ENCODE results near the gene SCLT1. TPM values are rescaled to one million over a fixed set of nuclear protein-coding genes. Genes with fewer than 3 reads are reported as not detected.

SCLT1 gene
- total RNA-seq = 27.0 and 27.2 TPM in 2 replicates
- 25.2 TPM for total RNA-seq (2013)
- 3.5 and 6.5 TPM in 2 replicates for polyA plus RNA-seq
- 21.8 and 29.7 TPM in 2 replicates for polyA minus RNA-seq

DNA sequence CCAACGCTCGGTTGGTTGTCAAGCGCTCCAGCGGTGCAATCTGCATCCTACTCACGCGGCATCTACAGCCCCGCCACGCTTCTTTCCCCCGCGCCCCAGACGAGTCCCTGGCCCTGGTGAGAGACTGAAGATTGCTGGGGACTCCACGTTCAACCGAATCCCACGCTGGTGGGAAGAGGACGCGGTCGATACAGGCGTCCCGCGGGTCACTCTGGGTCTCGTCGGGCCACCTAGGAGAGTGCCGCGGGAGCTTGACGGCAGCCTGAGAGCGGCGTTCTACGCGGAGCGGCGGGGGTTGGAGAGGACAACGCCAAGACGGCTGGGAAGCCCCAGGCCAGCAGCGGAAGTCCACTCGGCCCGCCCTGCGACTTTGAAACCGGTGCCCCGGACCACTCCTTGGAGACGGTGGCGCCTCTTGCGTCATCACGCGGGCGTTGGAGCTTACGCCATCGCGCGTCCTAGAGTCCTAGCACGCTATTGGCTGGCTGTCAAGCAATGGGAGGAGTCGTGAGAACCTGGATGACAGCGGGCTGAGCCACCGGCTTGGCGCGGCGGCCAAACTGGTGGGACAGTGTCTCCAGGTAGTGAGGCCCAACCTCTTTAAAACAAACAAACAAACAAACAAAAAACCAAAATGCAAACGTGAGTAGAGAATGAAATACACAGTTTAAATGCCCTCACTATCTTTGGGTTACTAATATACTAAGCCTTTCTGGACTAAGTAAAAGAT, at the start of gene SCLT1:
Gene SCLT1, minus strand, starts transcription at position 349 of the 730 bp plus-strand sequence. CDS start 436 bp downstream, outside the sequence.
- Histone ChIP-seq H3K4me3 (ENCODE audit: control extremely low read depth in 1 of 5, extremely low read depth in 1 of 5, insufficient read depth in 1 of 5, low read depth in 2 of 5, low read length in 4 of 5) (peak within 1 kb of the TSS; percentile 79 to 98 (median 95)), H3K27me3 (replicated peaks in 1 of 4; ENCODE audit: control extremely low read depth in 1 of 4, control insufficient read depth in 3 of 4, insufficient read depth in 4 of 4, low read length in 3 of 4) (no peaks in the 10 kb centered on the region), H3K4me2 (replicated peaks; ENCODE audit: low read depth, low read length, poor library complexity, severe bottlenecking) (peak within 1 kb of the TSS; percentile 77), H2AFZ (ENCODE audit: insufficient read depth, low read depth, low read length, poor library complexity, severe bottlenecking) (peak within 1 kb of the TSS; percentile 85), H3K4me1 (ENCODE audit: control insufficient read depth in 2 of 2, insufficient read depth in 2 of 2, low read length in 2 of 2) (peaks cover 22 to 43% of the 10 kb centered on the region in 2 donors), H3K27ac (ENCODE audit: low read length in 2 of 2) (peak within 1 kb of the TSS; percentile 95 to 96), H3K9me3 (ENCODE audit: control extremely low read depth in 1 of 3, control insufficient read depth in 2 of 3, insufficient read depth in 1 of 3, low read length in 2 of 3) (no peaks in the 10 kb centered on the region), H3K36me3 (replicated peaks in 1 of 2; ENCODE audit: control extremely low read depth in 1 of 2, control insufficient read depth in 1 of 2, extremely low read depth in 1 of 2, insufficient read depth in 2 of 2, low read length in 1 of 2) (peaks cover 0 to 1% of the 10 kb centered on the region in 2 experiments), H4K20me1 (ENCODE audit: control insufficient read depth, insufficient read depth, low read length, poor library complexity, severe bottlenecking) (no peaks in the 10 kb centered on the region), H3K9ac (ENCODE audit: low read length) (peak within 1 kb of the TSS; percentile 85), H3K79me2 (ENCODE audit: control insufficient read depth, insufficient read depth, low read length) (peaks cover 58% of the 10 kb centered on the region)
- TF ChIP-seq, protein P1, sequence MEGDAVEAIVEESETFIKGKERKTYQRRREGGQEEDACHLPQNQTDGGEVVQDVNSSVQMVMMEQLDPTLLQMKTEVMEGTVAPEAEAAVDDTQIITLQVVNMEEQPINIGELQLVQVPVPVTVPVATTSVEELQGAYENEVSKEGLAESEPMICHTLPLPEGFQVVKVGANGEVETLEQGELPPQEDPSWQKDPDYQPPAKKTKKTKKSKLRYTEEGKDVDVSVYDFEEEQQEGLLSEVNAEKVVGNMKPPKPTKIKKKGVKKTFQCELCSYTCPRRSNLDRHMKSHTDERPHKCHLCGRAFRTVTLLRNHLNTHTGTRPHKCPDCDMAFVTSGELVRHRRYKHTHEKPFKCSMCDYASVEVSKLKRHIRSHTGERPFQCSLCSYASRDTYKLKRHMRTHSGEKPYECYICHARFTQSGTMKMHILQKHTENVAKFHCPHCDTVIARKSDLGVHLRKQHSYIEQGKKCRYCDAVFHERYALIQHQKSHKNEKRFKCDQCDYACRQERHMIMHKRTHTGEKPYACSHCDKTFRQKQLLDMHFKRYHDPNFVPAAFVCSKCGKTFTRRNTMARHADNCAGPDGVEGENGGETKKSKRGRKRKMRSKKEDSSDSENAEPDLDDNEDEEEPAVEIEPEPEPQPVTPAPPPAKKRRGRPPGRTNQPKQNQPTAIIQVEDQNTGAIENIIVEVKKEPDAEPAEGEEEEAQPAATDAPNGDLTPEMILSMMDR (IDR thresholded peaks at IDR 0.05) = no peak
- no peak for TF ChIP-seq EZH2 (IDR thresholded peaks at IDR 0.05; ENCODE audit: borderline replicate concordance, insufficient read depth, low read depth, low read length, poor library complexity, severe bottlenecking)
- Mint-ChIP-seq H3K4me3 (no peak within 1 kb of the TSS), H3K27ac (no peak within 1 kb of the TSS), H3K4me1 (peaks cover 46% of the 10 kb centered on the region), H3K27me3 (no peaks in the 10 kb centered on the region), H3K9me3 (ENCODE audit: insufficient read depth) (no peaks in the 10 kb centered on the region)
- DNase-seq (peak; percentile 97), ATAC-seq (ENCODE audit: low read depth) (peak; percentile 95)
- WGBS (ENCODE audit: insufficient coverage) = under 1% methylated on average over 54 of the region's 57 CpGs
- ChIA-PET POLR2A (interaction anchor here (1.0 kb wide), 1 partner anchor 281 kb away, joined by 4 read pairs; no protein-coding TSS in a partner anchor), CTCF (interaction anchor here (1.1 to 1.6 kb wide), 2 partner anchors 17 to 231 kb away, joined by 4 to 6 read pairs; no protein-coding TSS in a partner anchor)
- intact Hi-C loops (cut with micrococcal nuclease) = loop anchor here (1.0 to 5.0 kb wide), 5 partner anchors 24 to 1211 kb away; partner anchors contain the start of gene PLK4

DNA sequence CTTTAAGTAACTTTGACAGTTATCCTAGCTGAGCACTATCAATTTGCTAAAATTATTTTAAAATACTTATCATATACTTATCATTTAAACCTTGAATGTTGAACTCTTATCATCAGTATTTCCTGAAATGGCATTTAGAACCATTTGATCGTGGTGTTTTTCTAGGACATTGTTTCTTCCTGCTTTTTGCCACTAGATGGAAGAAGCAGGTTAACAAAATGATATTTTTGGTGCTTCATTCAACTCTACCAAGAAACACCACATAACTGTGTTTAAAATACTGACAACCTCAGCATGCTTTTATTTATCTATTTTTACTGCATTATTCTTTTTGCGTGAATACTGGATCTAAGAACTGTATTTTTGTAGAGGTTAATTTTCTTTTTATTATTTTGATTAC, 47.2 kb upstream of the SCLT1 start:
- no peak overlapping the region for H2AFZ ChIP-seq (ENCODE audit: insufficient read depth, low read depth, low read length, poor library complexity, severe bottlenecking)
- H3K9ac ChIP-seq (ENCODE audit: low read length) = no peak overlapping the region
- ATAC-seq (ENCODE audit: low read depth) = no peak
- no peak overlapping the region for H3K27ac Mint-ChIP-seq
- H3K4me2 ChIP-seq (replicated peaks; ENCODE audit: low read depth, low read length, poor library complexity, severe bottlenecking) = no peak overlapping the region
- CTCF ChIA-PET = no interaction called here
- intact Hi-C loops (cut with micrococcal nuclease) = no loop called here
- no CpG with 5 or more reads among the region's 2 CpGs for WGBS (ENCODE audit: insufficient coverage)
- TF ChIP-seq, protein P1 (IDR thresholded peaks at IDR 0.05) = no peak
- TF ChIP-seq EZH2 (IDR thresholded peaks at IDR 0.05; ENCODE audit: borderline replicate concordance, insufficient read depth, low read depth, low read length, poor library complexity, severe bottlenecking) = no peak
- no peaks in the 10 kb centered on the region for H3K9me3 Mint-ChIP-seq (ENCODE audit: insufficient read depth)
- no peaks in the 10 kb centered on the region for H4K20me1 ChIP-seq (ENCODE audit: control insufficient read depth, insufficient read depth, low read length, poor library complexity, severe bottlenecking)
- DNase-seq = no peak
- H3K36me3 ChIP-seq (replicated peaks in 1 of 2; ENCODE audit: control extremely low read depth in 1 of 2, control insufficient read depth in 1 of 2, extremely low read depth in 1 of 2, insufficient read depth in 2 of 2, low read length in 1 of 2) = no peaks in the 10 kb centered on the region
- H3K4me1 Mint-ChIP-seq = no peaks in the 10 kb centered on the region
- no peaks in the 10 kb centered on the region for H3K4me1 ChIP-seq (ENCODE audit: control insufficient read depth in 2 of 2, insufficient read depth in 2 of 2, low read length in 2 of 2)
- H3K9me3 ChIP-seq (ENCODE audit: control extremely low read depth in 1 of 3, control insufficient read depth in 2 of 3, insufficient read depth in 1 of 3, low read length in 2 of 3) = no peaks in the 10 kb centered on the region
- no peaks in the 10 kb centered on the region for H3K79me2 ChIP-seq (ENCODE audit: control insufficient read depth, insufficient read depth, low read length)
- peaks cover 0 to 8% (median 0%) of the 10 kb centered on the region in 4 experiments for H3K27me3 ChIP-seq (replicated peaks in 1 of 4; ENCODE audit: control extremely low read depth in 1 of 4, control insufficient read depth in 3 of 4, insufficient read depth in 4 of 4, low read length in 3 of 4)
- H3K4me3 ChIP-seq (ENCODE audit: control extremely low read depth in 1 of 5, extremely low read depth in 1 of 5, insufficient read depth in 1 of 5, low read depth in 2 of 5, low read length in 4 of 5) = no peak overlapping the region
- peaks cover 11% of the 10 kb centered on the region for H3K27me3 Mint-ChIP-seq
- POLR2A ChIA-PET = no interaction called here
- no peak overlapping the region for H3K27ac ChIP-seq (ENCODE audit: low read length in 2 of 2)
- H3K4me3 Mint-ChIP-seq = no peak overlapping the region

Data from B cell (primary cell).